A673 (cell line): ENCODE data around the gene NAXD. TPM values are rescaled to one million over a fixed set of nuclear protein-coding genes. Genes with fewer than 3 reads are reported as not detected.

ENCODE experiments used
- BruUV-seq: library from RNA; stranded (reverse); fragments of 400-500 nt; replicated peaks from 2 replicates; lab custom pipeline; 2021; lab: Mats Ljungman, UMichigan
- CTCF ChIA-PET: fragments of 300-600 bp; sonication (Branson Sonifier 250); formaldehyde crosslinking; loops from one replicate; lab custom pipeline; 2022; ENCODE audit warnings: antibody characterized with exemption; lab: Charles Lee
- POLR2A ChIA-PET: fragments of 300-600 bp; sonication (Branson Sonifier 250); formaldehyde crosslinking; loops from one replicate; lab custom pipeline; 2022; ENCODE audit warnings: antibody characterized with exemption; ENCODE audit not compliant: low non-redundant PET; lab: Charles Lee
- DNase-seq: peaks from one replicate; pipeline ENCODE4 v3.0.0-alpha.2; 2015; ENCODE audit warnings: low spot score
- H3K27ac ChIP-seq: fragments of 200-600 bp; sonication (generic); 2 replicates; pipeline ENCODE4 v1.5.1; 2016; ENCODE audit warnings: mixed run types, low read depth, mild to moderate bottlenecking, mixed read lengths, antibody characterized with exemption, low read length; ENCODE audit not compliant: poor library complexity, severe bottlenecking
- H3K27me3 ChIP-seq: fragments of 200-600 bp; sonication (generic); replicated peaks from 2 replicates; pipeline ENCODE4 v1.6.1; 2017; ENCODE audit warnings: mixed run types, low read depth, mild to moderate bottlenecking, mixed read lengths, antibody characterized with exemption, low read length; ENCODE audit not compliant: insufficient read depth, poor library complexity
- H3K36me3 ChIP-seq: fragments of 200-600 bp; sonication (generic); 2 replicates; pipeline ENCODE4 v1.6.1; 2016; ENCODE audit warnings: mixed run types, mild to moderate bottlenecking, mixed read lengths, antibody characterized with exemption, low read length; ENCODE audit not compliant: insufficient read depth, poor library complexity, severe bottlenecking
- H3K4me1 ChIP-seq: fragments of 200-600 bp; sonication (generic); 2 replicates; pipeline ENCODE4 v1.6.1; 2017; ENCODE audit warnings: mixed run types, mild to moderate bottlenecking, mixed read lengths, antibody characterized with exemption, low read length; ENCODE audit not compliant: insufficient read depth, poor library complexity, severe bottlenecking
- H3K4me3 ChIP-seq: fragments of 200-600 bp; sonication (generic); 2 replicates; pipeline ENCODE4 v1.5.1; 2016; ENCODE audit warnings: low read depth, mixed run types, mild to moderate bottlenecking, mixed read lengths, low read length; ENCODE audit not compliant: poor library complexity, severe bottlenecking
- H3K9me3 ChIP-seq: fragments of 200-600 bp; sonication (generic); 2 replicates; pipeline ENCODE4 v1.6.1; 2016; ENCODE audit warnings: mixed run types, low read depth, mild to moderate bottlenecking, mixed read lengths, antibody characterized with exemption, low read length; ENCODE audit not compliant: poor library complexity, severe bottlenecking
- EZH2 ChIP-seq: fragments of 200-600 bp; sonication (generic); IDR thresholded peaks from 2 replicates; pipeline ENCODE4 v1.6.1; 2017; ENCODE audit warnings: borderline replicate concordance, low read depth, mild to moderate bottlenecking, mixed read lengths, antibody characterized with exemption, low read length; ENCODE audit not compliant: poor library complexity, severe bottlenecking
- intact Hi-C: fragments of 100-400 bp; cut with micrococcal nuclease; formaldehyde crosslinking; loops from one replicate; pipeline ENCODE4 v1.10.0; 2022; ENCODE audit not compliant: unreplicated experiment
- total RNA-seq: library from RNA; stranded (reverse); gene quantifications from 2 replicates; pipeline ENCODE4 v1.2.3, GENCODE V29; 2021
- TF ChIP-seq, protein P1 (sequence below): fragments of 300-800, 200-600 bp; sonication (generic); conservative IDR thresholded peaks from 2 replicates; pipeline ENCODE4 v1.5.1; 2017; ENCODE audit warnings: low read depth, mild to moderate bottlenecking, antibody characterized with exemption, low read length, moderate library complexity, mixed read lengths

NAXD gene
- total RNA-seq, 1 experiment from 2014 or later = 27.9 TPM

DNA sequence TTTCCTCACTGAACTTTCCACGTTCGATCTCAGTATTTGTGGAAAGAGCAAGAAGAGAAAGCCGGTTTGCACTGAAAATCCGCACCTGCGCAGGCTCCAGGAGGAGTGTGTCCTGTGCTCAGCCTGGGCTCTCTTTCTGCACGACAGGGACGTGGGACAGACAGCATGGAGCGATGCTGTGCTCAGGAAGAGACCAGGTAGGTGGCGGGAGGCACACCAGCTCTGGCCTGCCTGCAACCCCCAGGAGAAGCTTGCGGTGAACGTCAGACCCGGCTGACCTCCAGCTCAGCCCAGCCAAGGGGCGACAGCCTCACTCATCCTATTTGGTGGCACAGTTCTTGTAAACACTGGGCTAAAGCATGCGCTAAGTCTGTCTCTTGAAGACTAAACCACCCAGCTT lies 35.9 kb downstream of the NAXD start:
- ChIA-PET POLR2A (no interaction called here), CTCF (no interaction called here)
- no peak for DNase-seq
- no peak for TF ChIP-seq EZH2
- TF ChIP-seq, protein P1, sequence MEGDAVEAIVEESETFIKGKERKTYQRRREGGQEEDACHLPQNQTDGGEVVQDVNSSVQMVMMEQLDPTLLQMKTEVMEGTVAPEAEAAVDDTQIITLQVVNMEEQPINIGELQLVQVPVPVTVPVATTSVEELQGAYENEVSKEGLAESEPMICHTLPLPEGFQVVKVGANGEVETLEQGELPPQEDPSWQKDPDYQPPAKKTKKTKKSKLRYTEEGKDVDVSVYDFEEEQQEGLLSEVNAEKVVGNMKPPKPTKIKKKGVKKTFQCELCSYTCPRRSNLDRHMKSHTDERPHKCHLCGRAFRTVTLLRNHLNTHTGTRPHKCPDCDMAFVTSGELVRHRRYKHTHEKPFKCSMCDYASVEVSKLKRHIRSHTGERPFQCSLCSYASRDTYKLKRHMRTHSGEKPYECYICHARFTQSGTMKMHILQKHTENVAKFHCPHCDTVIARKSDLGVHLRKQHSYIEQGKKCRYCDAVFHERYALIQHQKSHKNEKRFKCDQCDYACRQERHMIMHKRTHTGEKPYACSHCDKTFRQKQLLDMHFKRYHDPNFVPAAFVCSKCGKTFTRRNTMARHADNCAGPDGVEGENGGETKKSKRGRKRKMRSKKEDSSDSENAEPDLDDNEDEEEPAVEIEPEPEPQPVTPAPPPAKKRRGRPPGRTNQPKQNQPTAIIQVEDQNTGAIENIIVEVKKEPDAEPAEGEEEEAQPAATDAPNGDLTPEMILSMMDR = no peak
- H3K4me1 ChIP-seq = no peaks in the 10 kb centered on the region
- H3K9me3 ChIP-seq = no peaks in the 10 kb centered on the region
- peaks cover 2% of the 10 kb centered on the region for H3K36me3 ChIP-seq
- intact Hi-C loops = no loop called here
- no peak overlapping the region for H3K4me3 ChIP-seq
- no peaks in the 10 kb centered on the region for H3K27me3 ChIP-seq
- H3K27ac ChIP-seq = no peak overlapping the region
- BruUV-seq = no TSS peak

DNA sequence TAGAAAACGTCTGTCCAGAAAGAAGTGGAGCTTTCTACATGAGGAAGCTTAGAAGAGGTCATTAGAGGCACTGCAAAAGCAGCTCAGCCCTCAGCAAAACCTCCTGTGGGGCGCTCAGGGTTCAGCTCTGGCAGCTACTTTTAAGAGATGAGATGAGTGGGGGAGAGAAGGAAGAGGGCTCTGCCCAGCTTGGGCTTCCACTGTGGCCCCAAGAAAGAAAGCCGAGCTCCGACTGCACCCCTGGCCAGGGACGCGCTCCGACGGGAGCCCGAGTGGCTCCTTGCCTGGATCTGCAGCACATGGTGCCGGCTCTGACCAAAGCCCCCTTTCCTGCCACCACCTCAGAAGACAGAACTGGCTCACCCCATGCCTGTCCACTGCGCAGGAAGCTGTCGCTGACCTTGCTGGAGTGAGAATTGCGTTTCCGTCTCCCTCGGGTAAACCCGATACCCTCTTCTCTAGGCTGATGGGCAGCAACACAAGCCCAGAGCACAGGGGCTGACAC lies 36.4 kb downstream of the NAXD start:
- Histone ChIP-seq H3K36me3 (peaks cover 2% of the 10 kb centered on the region), H3K27me3 (no peaks in the 10 kb centered on the region), H3K4me1 (no peaks in the 10 kb centered on the region), H3K4me3 (no peak overlapping the region), H3K9me3 (no peaks in the 10 kb centered on the region), H3K27ac (no peak overlapping the region)
- BruUV-seq = no TSS peak
- intact Hi-C loops = no loop called here
- no peak for TF ChIP-seq EZH2
- TF ChIP-seq, protein P1 = no peak
- ChIA-PET POLR2A (no interaction called here), CTCF (no interaction called here)
- DNase-seq = no peak

DNA sequence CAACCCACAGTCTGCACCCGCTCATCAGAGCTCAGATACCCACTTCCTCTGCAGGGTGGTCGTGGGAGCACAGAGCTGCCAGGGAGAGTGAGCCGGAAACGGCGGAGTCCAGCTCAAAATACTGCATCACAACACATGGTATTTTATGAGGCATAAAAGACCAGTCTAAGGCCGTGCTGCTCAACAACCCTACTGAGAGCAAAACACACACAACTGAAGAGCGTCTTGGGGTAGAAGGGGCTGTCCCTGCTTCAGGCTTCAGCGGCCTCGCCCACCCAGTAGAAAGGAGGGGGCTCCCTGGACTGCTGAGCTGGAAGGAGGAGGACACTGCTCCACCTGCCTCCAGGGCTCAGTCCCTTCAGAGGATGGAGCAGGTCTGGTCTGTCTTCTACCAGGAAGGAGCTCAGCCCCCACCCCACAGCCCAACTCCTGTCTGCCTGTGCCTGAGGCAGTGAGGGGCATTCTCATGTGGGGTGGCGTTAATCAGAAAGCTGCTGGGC lies 36.9 kb downstream of the NAXD start:
- Histone ChIP-seq H3K27ac (no peak overlapping the region), H3K36me3 (peaks cover 2% of the 10 kb centered on the region), H3K4me1 (no peaks in the 10 kb centered on the region), H3K9me3 (no peaks in the 10 kb centered on the region), H3K27me3 (no peaks in the 10 kb centered on the region), H3K4me3 (no peak overlapping the region)
- CTCF ChIA-PET = no interaction called here
- no peak for TF ChIP-seq EZH2
- TF ChIP-seq, protein P1 = no peak
- DNase-seq = no peak
- POLR2A ChIA-PET = no interaction called here
- BruUV-seq = no TSS peak
- intact Hi-C loops = no loop called here
